ENCODE results near the gene CSNK1D. TPM values are rescaled to one million over a fixed set of nuclear protein-coding genes. Genes with fewer than 3 reads are reported as not detected.

The CSNK1D gene
- total RNA-seq, 1 experiment from 2014 or later, result 137 TPM

DNA sequence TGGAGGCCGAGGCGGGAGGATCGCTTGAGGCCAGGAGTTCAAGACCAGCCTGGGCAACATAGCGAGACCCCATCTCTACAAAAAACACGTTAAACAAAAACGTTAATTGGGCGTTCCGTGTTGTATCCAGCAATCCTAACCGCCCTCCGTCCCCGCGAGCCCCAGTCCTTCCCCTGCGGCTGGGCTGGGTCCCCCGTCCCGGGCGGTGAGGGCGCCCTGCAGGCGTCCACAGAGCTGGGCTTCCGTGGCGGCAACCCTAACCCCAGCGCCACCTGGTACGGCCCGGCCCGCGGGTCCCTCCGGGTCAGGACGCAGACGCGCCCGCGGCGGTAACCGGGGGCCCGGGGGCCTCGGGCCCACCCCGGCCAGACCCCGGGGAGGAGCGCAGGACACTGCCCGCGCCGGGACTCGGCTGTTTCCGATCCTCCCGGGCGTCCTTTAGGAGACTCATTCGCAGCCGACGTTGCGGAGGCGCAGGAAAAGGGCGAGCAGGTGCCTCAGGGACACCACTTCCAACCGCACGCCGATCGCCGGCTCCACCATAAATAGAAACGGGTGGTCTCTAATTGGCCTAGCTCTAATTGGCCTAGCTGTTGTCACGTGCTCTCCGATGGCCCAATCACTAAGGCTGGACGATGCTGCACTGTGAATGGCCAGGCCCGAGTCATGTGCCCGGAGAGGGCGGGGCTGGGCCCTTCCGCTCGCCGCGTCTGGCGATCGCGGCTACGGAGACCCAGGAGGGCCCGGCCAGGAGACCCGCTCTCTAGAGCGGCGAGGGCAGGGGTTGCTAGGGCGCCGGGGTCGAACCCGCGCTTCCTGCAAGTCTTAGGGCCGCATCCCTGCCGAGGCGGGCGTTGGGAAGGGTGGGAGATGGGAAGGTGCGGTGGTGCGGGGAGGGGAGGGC lies 19.0 kb upstream of the CSNK1D start:
- no peaks in the 10 kb centered on the region for H3K9me3 ChIP-seq (ENCODE audit: control insufficient read depth, low read depth, low read length)
- H4K91ac ChIP-seq (ENCODE audit: insufficient read length, low read depth, low read length), result no peak overlapping the region
- no peak overlapping the region for H2AFZ ChIP-seq (ENCODE audit: low read length)
- no peak overlapping the region for H2AK5ac ChIP-seq (ENCODE audit: insufficient read length, low read length)
- H3K4me2 ChIP-seq (ENCODE audit: insufficient read depth, insufficient read length, low read length), result peak overlapping the region; percentile 61
- H3K56ac ChIP-seq (ENCODE audit: insufficient read length, low read depth, low read length), result no peak overlapping the region
- H3K79me1 ChIP-seq (ENCODE audit: insufficient read depth, low read depth, low read length, poor library complexity, severe bottlenecking), result no peaks in the 10 kb centered on the region
- TF ChIP-seq, protein P1, sequence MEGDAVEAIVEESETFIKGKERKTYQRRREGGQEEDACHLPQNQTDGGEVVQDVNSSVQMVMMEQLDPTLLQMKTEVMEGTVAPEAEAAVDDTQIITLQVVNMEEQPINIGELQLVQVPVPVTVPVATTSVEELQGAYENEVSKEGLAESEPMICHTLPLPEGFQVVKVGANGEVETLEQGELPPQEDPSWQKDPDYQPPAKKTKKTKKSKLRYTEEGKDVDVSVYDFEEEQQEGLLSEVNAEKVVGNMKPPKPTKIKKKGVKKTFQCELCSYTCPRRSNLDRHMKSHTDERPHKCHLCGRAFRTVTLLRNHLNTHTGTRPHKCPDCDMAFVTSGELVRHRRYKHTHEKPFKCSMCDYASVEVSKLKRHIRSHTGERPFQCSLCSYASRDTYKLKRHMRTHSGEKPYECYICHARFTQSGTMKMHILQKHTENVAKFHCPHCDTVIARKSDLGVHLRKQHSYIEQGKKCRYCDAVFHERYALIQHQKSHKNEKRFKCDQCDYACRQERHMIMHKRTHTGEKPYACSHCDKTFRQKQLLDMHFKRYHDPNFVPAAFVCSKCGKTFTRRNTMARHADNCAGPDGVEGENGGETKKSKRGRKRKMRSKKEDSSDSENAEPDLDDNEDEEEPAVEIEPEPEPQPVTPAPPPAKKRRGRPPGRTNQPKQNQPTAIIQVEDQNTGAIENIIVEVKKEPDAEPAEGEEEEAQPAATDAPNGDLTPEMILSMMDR (conservative IDR thresholded peaks at IDR 0.05), result no peak
- H3K23ac ChIP-seq (ENCODE audit: insufficient read length, low read depth, low read length), result no peak overlapping the region
- H3K18ac ChIP-seq (ENCODE audit: insufficient read length, low read depth, low read length), result peak overlapping the region; percentile 92
- peak overlapping the region; percentile 57 for H3K9ac ChIP-seq (ENCODE audit: extremely low read depth, insufficient read length, low read length)
- no peak overlapping the region for H3K4ac ChIP-seq (ENCODE audit: low read depth, low read length)
- peak overlapping the region; percentile 72 to 85 for H3K4me3 Mint-ChIP-seq
- no peak overlapping the region for H2BK15ac ChIP-seq (ENCODE audit: low read depth, low read length)
- H3K23me2 ChIP-seq (ENCODE audit: insufficient read length, low read depth, low read length, poor library complexity, severe bottlenecking), result peaks cover 6% of the 10 kb centered on the region
- no CpG with 5 or more reads among the region's 86 CpGs for whole genome bisulfite sequencing (ENCODE audit: extremely low coverage, insufficient read length, low lambda C conversion rate)
- H3K27ac ChIP-seq (ENCODE audit: insufficient read length, low read depth, low read length), result no peak overlapping the region
- H2BK12ac ChIP-seq (ENCODE audit: insufficient read length, low read depth, low read length), result no peak overlapping the region
- H2BK20ac ChIP-seq (ENCODE audit: low read depth, low read length, poor library complexity, severe bottlenecking), result no peak overlapping the region
- peak overlapping the region in 2 of 3 experiments; percentile 76 to 81; a peak in 1 of 7 replicates for H3K27ac Mint-ChIP-seq
- H3K27me3 Mint-ChIP-seq (ENCODE audit: low read depth), result peaks cover 41% of the 10 kb centered on the region
- peak; percentile 100 for DNase-seq
- no peak overlapping the region for H4K5ac ChIP-seq (ENCODE audit: insufficient read length, low read depth, low read length)
- no peaks in the 10 kb centered on the region for H3K79me2 ChIP-seq (ENCODE audit: insufficient read depth, low read length)
- H3K36me3 Mint-ChIP-seq (ENCODE audit: insufficient read depth in 1 of 3, low read depth in 3 of 3), result no peaks in the 10 kb centered on the region
- no peak overlapping the region for H3T11ph ChIP-seq (ENCODE audit: low read length)
- H3K27me3 ChIP-seq (ENCODE audit: insufficient read depth, low read length), result no peaks in the 10 kb centered on the region
- no peak overlapping the region for H4K8ac ChIP-seq (replicated peaks; ENCODE audit: insufficient read length, low read depth, low read length)
- no peaks in the 10 kb centered on the region; a peak in 1 of 5 replicates for H3K9me3 Mint-ChIP-seq
- no peaks in the 10 kb centered on the region for H4K20me1 ChIP-seq (ENCODE audit: control insufficient read depth, insufficient read depth, insufficient read length)
- H3K14ac ChIP-seq (ENCODE audit: insufficient read depth, low read length), result peak overlapping the region; percentile 74; the same call in 1 of the 2 replicates
- no peak overlapping the region for H2BK120ac ChIP-seq (ENCODE audit: low read depth, low read length, poor library complexity, severe bottlenecking)
- H3K4me1 Mint-ChIP-seq, result peaks cover 13 to 36% of the 10 kb centered on the region in 2 experiments
- H2BK5ac ChIP-seq (ENCODE audit: insufficient read length, low read length), result no peak overlapping the region
- no peaks in the 10 kb centered on the region for H3K4me1 ChIP-seq (ENCODE audit: insufficient read depth, low read length)

Measured in H9 (cell line).